WTC11 (cell line): ENCODE data around the gene UQCC3. TPM values are rescaled to one million over a fixed set of nuclear protein-coding genes. Genes with fewer than 3 reads are reported as not detected.
A peak's percentile ranks its signal among the peaks of the same experiment; 100 is the strongest.

Source experiments
- ATAC-seq: fragments of 200-7000 bp; cut with Tn5 transposase; 2 replicates; pipeline ENCODE4 v1.10.0; 2021; ENCODE audit warnings: mild to moderate bottlenecking, moderate library complexity
- CTCF ChIA-PET: fragments of 300-600 bp; sonication (Branson Sonifier 250); formaldehyde crosslinking; loops from one replicate; lab custom pipeline; 2021; ENCODE audit warnings: antibody characterized with exemption; lab: Charles Lee
- POLR2A ChIA-PET: fragments of 350-600 bp; sonication (Branson Sonifier 250); formaldehyde crosslinking; loops from one replicate; lab custom pipeline; 2021; ENCODE audit warnings: antibody characterized with exemption; lab: Charles Lee
- DNase-seq: peaks from one replicate; pipeline ENCODE4 v3.0.0; 2021; ENCODE audit warnings: low spot score
- H3K27ac Mint-ChIP-seq: 2 replicates; pipeline ENCODE4 v1.8.0; 2021; ENCODE audit warnings: mixed read lengths
- H3K27me3 Mint-ChIP-seq: 2 replicates; pipeline ENCODE4 v1.8.0; 2021; ENCODE audit warnings: low read depth, mild to moderate bottlenecking, moderate library complexity, mixed read lengths
- H3K36me3 Mint-ChIP-seq: 2 replicates; pipeline ENCODE4 v1.8.0; 2021; ENCODE audit warnings: mixed read lengths
- H3K4me1 Mint-ChIP-seq: 2 replicates; pipeline ENCODE4 v1.8.0; 2022; ENCODE audit warnings: mixed read lengths
- H3K4me3 Mint-ChIP-seq: 2 replicates; pipeline ENCODE4 v1.8.0; 2021; ENCODE audit warnings: mild to moderate bottlenecking, moderate library complexity, mixed read lengths
- H3K9me3 Mint-ChIP-seq: 2 replicates; pipeline ENCODE4 v1.8.0; 2021; ENCODE audit warnings: mixed read lengths
- CREM ChIP-seq: sonication (generic); formaldehyde crosslinking; IDR thresholded peaks from 2 replicates; pipeline ENCODE4 v1.8.1; 2022; ENCODE audit warnings: mild to moderate bottlenecking, missing genetic modification reagents, moderate library complexity
- GABPB1 ChIP-seq: sonication (generic); formaldehyde crosslinking; IDR thresholded peaks from 2 replicates; pipeline ENCODE4 v1.8.1; 2023; ENCODE audit warnings: mild to moderate bottlenecking, missing genetic modification reagents
- GTF2I ChIP-seq: fragments of 250-450 bp; sonication (Bioruptor Pico); conservative IDR thresholded peaks from 2 replicates; pipeline ENCODE4 v1.4.0; 2021; ENCODE audit warnings: mild to moderate bottlenecking
- JAZF1 ChIP-seq: fragments of 250-450 bp; sonication (Bioruptor Pico); IDR thresholded peaks from 2 replicates; pipeline ENCODE4 v1.9.0; 2021; ENCODE audit warnings: moderate library complexity, mild to moderate bottlenecking, inconsistent platforms
- NR3C1 ChIP-seq: sonication (generic); formaldehyde crosslinking; conservative IDR thresholded peaks from 2 replicates; pipeline ENCODE4 v1.8.1; 2023; ENCODE audit warnings: low read depth, mild to moderate bottlenecking, missing genetic modification reagents
- ZNF121 ChIP-seq: sonication (generic); formaldehyde crosslinking; IDR thresholded peaks from 2 replicates; pipeline ENCODE4 v1.8.0; 2023; ENCODE audit warnings: missing genetic modification reagents
- ZNF232 ChIP-seq: sonication (generic); formaldehyde crosslinking; IDR thresholded peaks from 2 replicates; pipeline ENCODE4 v1.8.0; 2022; ENCODE audit warnings: mild to moderate bottlenecking, missing genetic modification reagents
- total RNA-seq: library from RNA; stranded (reverse); gene quantifications from 3 replicates; pipeline ENCODE4 v1.2.3, GENCODE V29; 2021
- TF ChIP-seq, protein P1 (sequence below): sonication (generic); formaldehyde crosslinking; IDR thresholded peaks from 2 replicates; pipeline ENCODE4 v1.8.0; 2023; ENCODE audit warnings: missing genetic modification reagents
- TF ChIP-seq, protein P2 (sequence below): sonication (generic); formaldehyde crosslinking; IDR thresholded peaks from 2 replicates; pipeline ENCODE4 v1.8.1; 2022; ENCODE audit warnings: mild to moderate bottlenecking, missing genetic modification reagents, moderate library complexity, borderline replicate concordance
- TF ChIP-seq, protein P3 (sequence below): fragments of 250-450 bp; sonication (Bioruptor Pico); IDR thresholded peaks from 2 replicates; pipeline ENCODE4 v2.1.2; 2022; ENCODE audit warnings: mild to moderate bottlenecking, moderate library complexity
- TF ChIP-seq, protein P4 (sequence below): sonication (generic); formaldehyde crosslinking; IDR thresholded peaks from 2 replicates; pipeline ENCODE4 v1.8.1; 2023; ENCODE audit warnings: mild to moderate bottlenecking, missing genetic modification reagents, moderate library complexity
- TF ChIP-seq, protein P5 (sequence below): sonication (generic); formaldehyde crosslinking; IDR thresholded peaks from 2 replicates; pipeline ENCODE4 v1.8.1; 2022; ENCODE audit warnings: low read depth, missing genetic modification reagents, borderline replicate concordance
- TF ChIP-seq, protein P6 (sequence below): sonication (generic); formaldehyde crosslinking; IDR thresholded peaks from 2 replicates; pipeline ENCODE4 v1.8.0; 2022; ENCODE audit warnings: mild to moderate bottlenecking, missing genetic modification reagents
- TF ChIP-seq, protein P7 (sequence below): sonication (generic); formaldehyde crosslinking; IDR thresholded peaks from 2 replicates; pipeline ENCODE4 v1.8.1; 2023; ENCODE audit warnings: mild to moderate bottlenecking, moderate library complexity, missing genetic modification reagents
- TF ChIP-seq, protein P8 (sequence below): sonication (generic); formaldehyde crosslinking; IDR thresholded peaks from 2 replicates; pipeline ENCODE4 v1.8.1; 2023; ENCODE audit warnings: mild to moderate bottlenecking, missing genetic modification reagents

The UQCC3 gene
- total RNA-seq, 1 experiment from 2014 or later = 18.1 TPM

DNA sequence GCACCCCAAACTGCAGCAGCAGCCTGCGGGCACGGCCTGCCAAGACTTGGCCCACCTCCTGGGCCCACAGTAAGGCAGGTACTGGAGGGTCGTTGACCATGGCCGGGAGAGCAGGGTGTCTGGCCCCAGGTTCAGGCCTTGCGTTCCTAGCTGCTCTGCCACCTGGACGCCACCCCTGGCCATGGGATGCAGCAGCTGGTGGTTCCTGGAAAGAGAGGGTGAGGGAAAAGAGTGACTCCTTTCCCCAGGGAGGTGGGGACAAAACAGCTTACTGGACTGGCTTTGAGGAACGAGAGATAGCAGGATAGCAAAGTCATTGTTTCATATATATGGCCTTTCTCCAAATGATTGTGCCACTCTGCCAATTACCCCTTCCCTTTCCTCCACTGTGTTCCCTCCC, 33.9 kb downstream of the UQCC3 start:
- peak overlapping the region; percentile 98 for H3K27ac Mint-ChIP-seq
- H3K9me3 Mint-ChIP-seq = no peaks in the 10 kb centered on the region
- no peak for ATAC-seq
- CTCF ChIA-PET = interaction anchor here (0.5 to 3.5 kb wide), 15 partner anchors 10 to 311 kb away, joined by 3 to 24 read pairs (median 4); partner anchors contain the start of genes EML3, GANAB, HNRNPUL2 and LBHD1
- peaks cover 27% of the 10 kb centered on the region for H3K36me3 Mint-ChIP-seq
- POLR2A ChIA-PET = interaction anchor here (1.0 to 6.0 kb wide), 7 partner anchors 22 to 114 kb away, joined by 4 to 35 read pairs (median 6); partner anchors contain the start of genes C11orf98, CSKMT, HNRNPUL2 and LBHD1
- no peak for DNase-seq
- H3K4me1 Mint-ChIP-seq = peaks cover 34% of the 10 kb centered on the region
- peak overlapping the region; percentile 92 for H3K4me3 Mint-ChIP-seq
- TF ChIP-seq CREM (CRISPR knock-in tag) = no peak
- no peak for TF ChIP-seq JAZF1 (CRISPR knock-in tag)
- TF ChIP-seq, protein P1, sequence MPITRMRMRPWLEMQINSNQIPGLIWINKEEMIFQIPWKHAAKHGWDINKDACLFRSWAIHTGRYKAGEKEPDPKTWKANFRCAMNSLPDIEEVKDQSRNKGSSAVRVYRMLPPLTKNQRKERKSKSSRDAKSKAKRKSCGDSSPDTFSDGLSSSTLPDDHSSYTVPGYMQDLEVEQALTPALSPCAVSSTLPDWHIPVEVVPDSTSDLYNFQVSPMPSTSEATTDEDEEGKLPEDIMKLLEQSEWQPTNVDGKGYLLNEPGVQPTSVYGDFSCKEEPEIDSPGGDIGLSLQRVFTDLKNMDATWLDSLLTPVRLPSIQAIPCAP (CRISPR knock-in tag) = no peak
- TF ChIP-seq, protein P2, sequence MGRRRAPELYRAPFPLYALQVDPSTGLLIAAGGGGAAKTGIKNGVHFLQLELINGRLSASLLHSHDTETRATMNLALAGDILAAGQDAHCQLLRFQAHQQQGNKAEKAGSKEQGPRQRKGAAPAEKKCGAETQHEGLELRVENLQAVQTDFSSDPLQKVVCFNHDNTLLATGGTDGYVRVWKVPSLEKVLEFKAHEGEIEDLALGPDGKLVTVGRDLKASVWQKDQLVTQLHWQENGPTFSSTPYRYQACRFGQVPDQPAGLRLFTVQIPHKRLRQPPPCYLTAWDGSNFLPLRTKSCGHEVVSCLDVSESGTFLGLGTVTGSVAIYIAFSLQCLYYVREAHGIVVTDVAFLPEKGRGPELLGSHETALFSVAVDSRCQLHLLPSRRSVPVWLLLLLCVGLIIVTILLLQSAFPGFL (CRISPR knock-in tag) = no peak
- TF ChIP-seq GABPB1 (CRISPR knock-in tag) = no peak
- no peak for TF ChIP-seq NR3C1
- no peak for TF ChIP-seq GTF2I
- TF ChIP-seq, protein P3, sequence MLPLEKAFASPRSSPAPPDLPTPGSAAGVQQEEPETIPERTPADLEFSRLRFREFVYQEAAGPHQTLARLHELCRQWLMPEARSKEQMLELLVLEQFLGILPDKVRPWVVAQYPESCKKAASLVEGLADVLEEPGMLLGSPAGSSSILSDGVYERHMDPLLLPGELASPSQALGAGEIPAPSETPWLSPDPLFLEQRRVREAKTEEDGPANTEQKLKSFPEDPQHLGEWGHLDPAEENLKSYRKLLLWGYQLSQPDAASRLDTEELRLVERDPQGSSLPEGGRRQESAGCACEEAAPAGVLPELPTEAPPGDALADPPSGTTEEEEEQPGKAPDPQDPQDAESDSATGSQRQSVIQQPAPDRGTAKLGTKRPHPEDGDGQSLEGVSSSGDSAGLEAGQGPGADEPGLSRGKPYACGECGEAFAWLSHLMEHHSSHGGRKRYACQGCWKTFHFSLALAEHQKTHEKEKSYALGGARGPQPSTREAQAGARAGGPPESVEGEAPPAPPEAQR (CRISPR knock-in tag) = no peak
- TF ChIP-seq ZNF232 (CRISPR knock-in tag) = no peak
- TF ChIP-seq, protein P4, sequence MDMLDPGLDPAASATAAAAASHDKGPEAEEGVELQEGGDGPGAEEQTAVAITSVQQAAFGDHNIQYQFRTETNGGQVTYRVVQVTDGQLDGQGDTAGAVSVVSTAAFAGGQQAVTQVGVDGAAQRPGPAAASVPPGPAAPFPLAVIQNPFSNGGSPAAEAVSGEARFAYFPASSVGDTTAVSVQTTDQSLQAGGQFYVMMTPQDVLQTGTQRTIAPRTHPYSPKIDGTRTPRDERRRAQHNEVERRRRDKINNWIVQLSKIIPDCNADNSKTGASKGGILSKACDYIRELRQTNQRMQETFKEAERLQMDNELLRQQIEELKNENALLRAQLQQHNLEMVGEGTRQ (CRISPR knock-in tag) = no peak
- TF ChIP-seq, protein P5, sequence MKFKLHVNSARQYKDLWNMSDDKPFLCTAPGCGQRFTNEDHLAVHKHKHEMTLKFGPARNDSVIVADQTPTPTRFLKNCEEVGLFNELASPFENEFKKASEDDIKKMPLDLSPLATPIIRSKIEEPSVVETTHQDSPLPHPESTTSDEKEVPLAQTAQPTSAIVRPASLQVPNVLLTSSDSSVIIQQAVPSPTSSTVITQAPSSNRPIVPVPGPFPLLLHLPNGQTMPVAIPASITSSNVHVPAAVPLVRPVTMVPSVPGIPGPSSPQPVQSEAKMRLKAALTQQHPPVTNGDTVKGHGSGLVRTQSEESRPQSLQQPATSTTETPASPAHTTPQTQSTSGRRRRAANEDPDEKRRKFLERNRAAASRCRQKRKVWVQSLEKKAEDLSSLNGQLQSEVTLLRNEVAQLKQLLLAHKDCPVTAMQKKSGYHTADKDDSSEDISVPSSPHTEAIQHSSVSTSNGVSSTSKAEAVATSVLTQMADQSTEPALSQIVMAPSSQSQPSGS (CRISPR knock-in tag) = no peak
- no peak for TF ChIP-seq ZNF121 (CRISPR knock-in tag)
- TF ChIP-seq, protein P6, sequence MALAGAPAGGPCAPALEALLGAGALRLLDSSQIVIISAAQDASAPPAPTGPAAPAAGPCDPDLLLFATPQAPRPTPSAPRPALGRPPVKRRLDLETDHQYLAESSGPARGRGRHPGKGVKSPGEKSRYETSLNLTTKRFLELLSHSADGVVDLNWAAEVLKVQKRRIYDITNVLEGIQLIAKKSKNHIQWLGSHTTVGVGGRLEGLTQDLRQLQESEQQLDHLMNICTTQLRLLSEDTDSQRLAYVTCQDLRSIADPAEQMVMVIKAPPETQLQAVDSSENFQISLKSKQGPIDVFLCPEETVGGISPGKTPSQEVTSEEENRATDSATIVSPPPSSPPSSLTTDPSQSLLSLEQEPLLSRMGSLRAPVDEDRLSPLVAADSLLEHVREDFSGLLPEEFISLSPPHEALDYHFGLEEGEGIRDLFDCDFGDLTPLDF (CRISPR knock-in tag) = no peak
- TF ChIP-seq, protein P7, sequence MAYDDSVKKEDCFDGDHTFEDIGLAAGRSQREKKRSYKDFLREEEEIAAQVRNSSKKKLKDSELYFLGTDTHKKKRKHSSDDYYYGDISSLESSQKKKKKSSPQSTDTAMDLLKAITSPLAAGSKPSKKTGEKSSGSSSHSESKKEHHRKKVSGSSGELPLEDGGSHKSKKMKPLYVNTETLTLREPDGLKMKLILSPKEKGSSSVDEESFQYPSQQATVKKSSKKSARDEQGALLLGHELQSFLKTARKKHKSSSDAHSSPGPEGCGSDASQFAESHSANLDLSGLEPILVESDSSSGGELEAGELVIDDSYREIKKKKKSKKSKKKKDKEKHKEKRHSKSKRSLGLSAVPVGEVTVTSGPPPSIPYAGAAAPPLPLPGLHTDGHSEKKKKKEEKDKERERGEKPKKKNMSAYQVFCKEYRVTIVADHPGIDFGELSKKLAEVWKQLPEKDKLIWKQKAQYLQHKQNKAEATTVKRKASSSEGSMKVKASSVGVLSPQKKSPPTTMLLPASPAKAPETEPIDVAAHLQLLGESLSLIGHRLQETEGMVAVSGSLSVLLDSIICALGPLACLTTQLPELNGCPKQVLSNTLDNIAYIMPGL (CRISPR knock-in tag) = no peak
- TF ChIP-seq, protein P8, sequence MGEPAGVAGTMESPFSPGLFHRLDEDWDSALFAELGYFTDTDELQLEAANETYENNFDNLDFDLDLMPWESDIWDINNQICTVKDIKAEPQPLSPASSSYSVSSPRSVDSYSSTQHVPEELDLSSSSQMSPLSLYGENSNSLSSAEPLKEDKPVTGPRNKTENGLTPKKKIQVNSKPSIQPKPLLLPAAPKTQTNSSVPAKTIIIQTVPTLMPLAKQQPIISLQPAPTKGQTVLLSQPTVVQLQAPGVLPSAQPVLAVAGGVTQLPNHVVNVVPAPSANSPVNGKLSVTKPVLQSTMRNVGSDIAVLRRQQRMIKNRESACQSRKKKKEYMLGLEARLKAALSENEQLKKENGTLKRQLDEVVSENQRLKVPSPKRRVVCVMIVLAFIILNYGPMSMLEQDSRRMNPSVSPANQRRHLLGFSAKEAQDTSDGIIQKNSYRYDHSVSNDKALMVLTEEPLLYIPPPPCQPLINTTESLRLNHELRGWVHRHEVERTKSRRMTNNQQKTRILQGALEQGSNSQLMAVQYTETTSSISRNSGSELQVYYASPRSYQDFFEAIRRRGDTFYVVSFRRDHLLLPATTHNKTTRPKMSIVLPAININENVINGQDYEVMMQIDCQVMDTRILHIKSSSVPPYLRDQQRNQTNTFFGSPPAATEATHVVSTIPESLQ (CRISPR knock-in tag) = no peak
- H3K27me3 Mint-ChIP-seq = no peaks in the 10 kb centered on the region; the same call in 1 of the 2 replicates
